Gastroesophageal sphincter (tissue), 4 donors: ENCODE measurements around the gene DAG1. TPM values are rescaled to one million over a fixed set of nuclear protein-coding genes. Genes with fewer than 3 reads are reported as not detected.
A peak's percentile ranks its signal among the peaks of the same experiment; 100 is the strongest.

Experiments used
- ATAC-seq: fragments of 150-250 bp; one replicate; pipeline ENCODE4 v1.9.1; 2016; ENCODE audit warnings: mild to moderate bottlenecking, moderate library complexity
- H3K27ac ChIP-seq, 4 donors: fragments of 200-600 bp; sonication (generic) in 3 of 4; 1 replicate in 3 of 4; 2 replicates in 1 of 4; pipeline ENCODE4 v1.5.1; 2016 to 2019
- H3K27me3 ChIP-seq: fragments of 200-600 bp; sonication (generic); one replicate; pipeline ENCODE4 v1.5.1; 2019
- H3K36me3 ChIP-seq, 2 donors: fragments of 200-600 bp; sonication (generic); one replicate each; pipeline ENCODE4 v1.5.1; 2019; ENCODE audit warnings: control low read depth in 1 of 2
- H3K4me1 ChIP-seq, 3 donors: fragments of 200-600 bp; sonication (generic); 1 replicate in 2 of 3; 2 replicates in 1 of 3; pipeline ENCODE4 v1.5.1; 2016 to 2019; ENCODE audit warnings: control low read depth in 2 of 3
- H3K4me3 ChIP-seq, 2 donors: fragments of 200-600 bp; sonication (generic); one replicate each; pipeline ENCODE4 v1.5.1; 2019; ENCODE audit warnings: mild to moderate bottlenecking in 1 of 2, moderate library complexity in 1 of 2
- H3K9me3 ChIP-seq, 3 donors: fragments of 200-600 bp; sonication (generic); one replicate each; pipeline ENCODE4 v1.5.1; 2017 to 2019; ENCODE audit warnings: control low read depth in 2 of 3
- EP300 ChIP-seq: sonication (generic); formaldehyde crosslinking; IDR thresholded peaks from one replicate; pipeline ENCODE4 v1.6.1; 2017; ENCODE audit warnings: antibody characterized with exemption, mild to moderate bottlenecking
- POLR2A ChIP-seq, 2 donors: fragments of 450-650 bp; IDR thresholded peaks; one replicate each; pipeline ENCODE4 v1.6.1; 2017; ENCODE audit warnings: antibody characterized with exemption in 2 of 2, mild to moderate bottlenecking in 2 of 2, moderate library complexity in 1 of 2
- POLR2AphosphoS5 ChIP-seq: sonication (generic); formaldehyde crosslinking; IDR thresholded peaks from one replicate; pipeline ENCODE4 v1.6.1; 2017; ENCODE audit warnings: antibody characterized with exemption
- WGBS, 2 donors: methylation state at CpG; one replicate each; pipeline ENCODE4 v1.1.5; 2018; ENCODE audit warnings: low coverage in 1 of 2; 5-methylcytosine and 5-hydroxymethylcytosine counted together
- total RNA-seq, 4 donors: library from RNA; depleted of rRNA; stranded (reverse); fragments of >200 nt; gene quantifications; one replicate each; pipeline ENCODE4 v1.1.0, GENCODE V29; 2016
- TF ChIP-seq, protein P1 (sequence below), 4 experiments: fragments of 200-600 bp in 2 of 4; fragments of 450-650 bp in 2 of 4; sonication (generic) in 1 of 4; IDR thresholded peaks; one replicate each; pipeline ENCODE4 v1.5.1; 2017 to 2019; ENCODE audit warnings: antibody characterized with exemption in 4 of 4, mild to moderate bottlenecking in 2 of 4, moderate library complexity in 2 of 4

The DAG1 gene
- total RNA-seq, 4 donors from 2014 or later, result 74.2 to 195 (median 123) TPM

DNA sequence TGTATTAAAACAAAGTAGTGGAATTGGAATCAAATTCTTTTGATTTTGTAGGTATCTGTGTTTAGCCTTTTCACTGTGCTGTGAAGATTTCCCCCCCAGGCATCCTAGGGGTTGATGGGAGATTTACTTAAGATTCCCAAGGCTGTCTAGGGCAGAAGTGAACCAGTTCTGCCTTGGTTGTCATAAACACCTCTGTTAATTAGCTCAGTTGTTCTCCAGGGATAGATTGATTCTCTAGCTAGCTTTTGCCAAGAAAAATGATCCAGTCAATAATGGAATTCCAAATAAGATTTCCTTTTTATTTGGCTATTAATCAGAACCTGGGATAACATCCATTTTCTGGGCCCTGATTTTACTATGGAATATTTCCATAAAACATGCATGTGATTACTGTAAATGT is 12.7 kb downstream of the DAG1 start:
- TF ChIP-seq POLR2A (IDR thresholded peaks at IDR 0.05) (no peak), EP300 (no peak), POLR2AphosphoS5 (no peak)
- TF ChIP-seq, protein P1, sequence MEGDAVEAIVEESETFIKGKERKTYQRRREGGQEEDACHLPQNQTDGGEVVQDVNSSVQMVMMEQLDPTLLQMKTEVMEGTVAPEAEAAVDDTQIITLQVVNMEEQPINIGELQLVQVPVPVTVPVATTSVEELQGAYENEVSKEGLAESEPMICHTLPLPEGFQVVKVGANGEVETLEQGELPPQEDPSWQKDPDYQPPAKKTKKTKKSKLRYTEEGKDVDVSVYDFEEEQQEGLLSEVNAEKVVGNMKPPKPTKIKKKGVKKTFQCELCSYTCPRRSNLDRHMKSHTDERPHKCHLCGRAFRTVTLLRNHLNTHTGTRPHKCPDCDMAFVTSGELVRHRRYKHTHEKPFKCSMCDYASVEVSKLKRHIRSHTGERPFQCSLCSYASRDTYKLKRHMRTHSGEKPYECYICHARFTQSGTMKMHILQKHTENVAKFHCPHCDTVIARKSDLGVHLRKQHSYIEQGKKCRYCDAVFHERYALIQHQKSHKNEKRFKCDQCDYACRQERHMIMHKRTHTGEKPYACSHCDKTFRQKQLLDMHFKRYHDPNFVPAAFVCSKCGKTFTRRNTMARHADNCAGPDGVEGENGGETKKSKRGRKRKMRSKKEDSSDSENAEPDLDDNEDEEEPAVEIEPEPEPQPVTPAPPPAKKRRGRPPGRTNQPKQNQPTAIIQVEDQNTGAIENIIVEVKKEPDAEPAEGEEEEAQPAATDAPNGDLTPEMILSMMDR (IDR thresholded peaks at IDR 0.05), result no peak
- Histone ChIP-seq H3K4me3 (no peak overlapping the region), H3K9me3 (no peaks in the 10 kb centered on the region), H3K27me3 (no peaks in the 10 kb centered on the region), H3K36me3 (peaks cover 0 to 18% of the 10 kb centered on the region in 2 donors), H3K27ac (peak overlapping the region in 3 of 4 donors; percentile 52 to 64 (median 56)), H3K4me1 (peaks cover 0 to 55% (median 20%) of the 10 kb centered on the region in 3 donors)
- no peak for ATAC-seq

DNA sequence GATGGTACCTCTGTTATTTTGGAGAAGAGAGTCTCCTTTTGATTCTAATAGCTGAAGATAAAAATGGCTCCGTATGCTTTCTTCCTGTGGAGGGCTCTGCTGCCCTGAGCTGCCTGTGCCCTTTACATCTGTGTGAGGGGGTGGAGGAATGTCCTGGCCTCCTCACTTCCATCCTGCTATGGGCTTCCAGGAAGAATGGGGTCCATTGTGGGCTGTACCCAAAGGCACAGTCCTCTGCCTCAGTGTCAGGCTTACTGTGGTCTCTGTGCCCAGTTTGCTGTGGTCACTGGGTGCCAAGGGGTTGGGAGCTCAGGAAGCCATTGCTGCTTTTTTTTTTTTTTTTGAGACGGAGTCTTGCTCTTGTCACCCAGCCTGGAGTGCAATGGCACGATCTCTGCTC is 14.4 kb downstream of the DAG1 start:
- Histone ChIP-seq H3K36me3 (peaks cover 0 to 14% of the 10 kb centered on the region in 2 donors), H3K4me3 (no peak overlapping the region), H3K27me3 (no peaks in the 10 kb centered on the region), H3K9me3 (no peaks in the 10 kb centered on the region), H3K4me1 (peaks cover 0 to 55% (median 20%) of the 10 kb centered on the region in 3 donors), H3K27ac (peak overlapping the region in 3 of 4 donors; percentile 29 to 64 (median 56))
- 14 to 54% methylated on average over 1 to 3 of the region's 3 CpGs for WGBS, 2 donors
- ATAC-seq, result no peak
- TF ChIP-seq, protein P1 (IDR thresholded peaks at IDR 0.05), result no peak
- TF ChIP-seq POLR2A (IDR thresholded peaks at IDR 0.05), result no peak
- TF ChIP-seq EP300, result no peak
- TF ChIP-seq POLR2AphosphoS5, result no peak

DNA sequence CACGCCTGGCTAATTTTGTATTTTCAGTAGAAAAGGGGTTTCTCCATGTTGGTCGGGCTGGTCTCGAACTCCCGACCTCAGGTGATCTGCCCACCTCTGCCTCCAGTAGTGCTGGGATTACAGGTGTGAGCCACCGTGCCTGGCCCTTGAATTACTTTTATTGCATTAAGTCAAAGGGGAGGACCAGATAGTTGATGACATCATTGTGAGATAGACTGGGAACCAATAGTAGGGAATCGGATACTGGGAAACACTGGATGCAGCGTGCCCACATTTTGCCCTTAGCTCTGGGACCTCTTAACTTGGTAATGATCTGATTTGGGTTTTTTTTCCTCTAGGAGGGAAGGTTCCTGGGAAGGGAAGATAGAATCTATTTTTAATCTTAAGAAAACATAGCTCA is 19.2 kb downstream of the DAG1 start:
- WGBS, 2 donors, result 88 to 94% methylated on average over 6 to 7 of the region's 7 CpGs
- no peak overlapping the region for H3K27ac ChIP-seq

DNA sequence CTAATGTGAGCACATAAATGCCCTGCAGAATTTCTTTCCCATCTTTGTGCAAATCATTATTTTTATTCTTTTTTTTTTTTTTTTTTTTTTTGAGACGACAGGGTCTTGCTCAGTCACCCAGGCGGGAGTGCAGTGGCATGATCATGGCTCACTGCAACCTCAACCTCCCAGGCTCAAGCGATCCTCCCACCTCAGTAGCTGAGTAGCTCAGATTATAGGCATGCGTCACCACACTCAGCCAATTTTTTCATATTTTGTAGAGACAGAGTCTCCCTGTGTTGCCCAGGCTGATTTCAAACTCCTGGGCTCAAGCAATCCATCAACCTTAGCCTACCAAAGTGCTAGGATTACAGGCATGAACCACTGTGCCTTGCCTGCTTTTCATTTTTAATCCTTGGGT is 22.9 kb downstream of the DAG1 start:
- Histone ChIP-seq H3K4me1 (peaks cover 2 to 37% (median 6%) of the 10 kb centered on the region in 3 donors), H3K4me3 (no peak overlapping the region), H3K36me3 (peaks cover 0 to 18% of the 10 kb centered on the region in 2 donors), H3K9me3 (no peaks in the 10 kb centered on the region), H3K27ac (peak overlapping the region in 1 of 4 donors; percentile 60), H3K27me3 (no peaks in the 10 kb centered on the region)
- no peak for TF ChIP-seq EP300
- no peak for TF ChIP-seq POLR2AphosphoS5
- TF ChIP-seq POLR2A (IDR thresholded peaks at IDR 0.05), result no peak
- TF ChIP-seq, protein P1 (IDR thresholded peaks at IDR 0.05), result no peak
- ATAC-seq, result no peak
- 86 to 94% methylated on average over 1 to 2 of the region's 4 CpGs for WGBS, 2 donors

More for the DNA sequence above, 19.2 kb downstream of the DAG1 start:
- no peak for TF ChIP-seq EP300
- TF ChIP-seq, protein P1 (IDR thresholded peaks at IDR 0.05), result no peak
- no peak for TF ChIP-seq POLR2AphosphoS5
- no peak for TF ChIP-seq POLR2A (IDR thresholded peaks at IDR 0.05)
- Histone ChIP-seq H3K27me3 (no peaks in the 10 kb centered on the region), H3K36me3 (peaks cover 0 to 18% of the 10 kb centered on the region in 2 donors), H3K4me3 (no peak overlapping the region), H3K9me3 (no peaks in the 10 kb centered on the region), H3K4me1 (peaks cover 2 to 38% (median 8%) of the 10 kb centered on the region in 3 donors)
- no peak for ATAC-seq

DNA sequence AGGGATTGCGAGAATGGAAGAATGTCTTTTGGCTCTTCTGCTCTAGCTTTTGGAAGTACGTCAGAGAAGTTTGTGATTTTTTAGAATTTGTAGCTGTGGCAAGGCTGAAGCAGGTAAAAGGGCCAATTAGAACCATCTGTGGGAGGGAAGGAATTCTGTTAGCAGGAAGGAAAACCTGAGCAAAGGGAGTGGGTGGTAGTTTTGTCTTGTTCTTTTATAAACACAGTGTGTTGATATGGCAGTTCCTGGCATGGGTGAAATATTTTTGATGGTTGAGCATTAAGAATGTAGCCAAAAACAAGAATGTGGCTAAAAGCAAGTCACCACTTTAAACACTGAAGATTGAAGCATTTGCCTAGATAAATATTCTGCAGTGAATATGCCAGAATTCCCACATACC is 23.8 kb downstream of the DAG1 start:
- ATAC-seq, result peak; percentile 31
- peaks cover 2 to 46% (median 6%) of the 10 kb centered on the region in 3 donors for H3K4me1 ChIP-seq
- TF ChIP-seq EP300 (no peak), POLR2AphosphoS5 (peak; percentile 37)
- H3K4me3 ChIP-seq, result no peak overlapping the region
- no peaks in the 10 kb centered on the region for H3K27me3 ChIP-seq
- no peaks in the 10 kb centered on the region for H3K9me3 ChIP-seq
- H3K27ac ChIP-seq, result peak overlapping the region in 3 of 4 donors; percentile 9 to 60 (median 30)
- H3K36me3 ChIP-seq, result peaks cover 0 to 12% of the 10 kb centered on the region in 2 donors
- WGBS, 2 donors, result 48% methylated on average over 2 of the region's 2 CpGs; no CpG with 5 or more reads in 1 of the 2 donors
